Testis (tissue), 3 donors: ENCODE measurements around the gene KHNYN. TPM values are rescaled to one million over a fixed set of nuclear protein-coding genes. Genes with fewer than 3 reads are reported as not detected.

Experiments used
- DNase-seq: peaks from one replicate; pipeline ENCODE4 v3.0.0-alpha.2; 2019
- H3K27ac ChIP-seq, 2 donors: fragments of 200-600 bp; sonication (generic); one replicate each; pipeline ENCODE4 v1.5.1; 2019
- H3K27me3 ChIP-seq: fragments of 200-600 bp; sonication (generic); one replicate; pipeline ENCODE4 v1.5.1; 2019
- H3K36me3 ChIP-seq: fragments of 200-600 bp; sonication (generic); one replicate; pipeline ENCODE4 v1.5.1; 2017; ENCODE audit warnings: low read depth; ENCODE audit errors: missing control alignments
- H3K4me1 ChIP-seq: fragments of 200-600 bp; sonication (generic); one replicate; pipeline ENCODE4 v1.5.1; 2019
- H3K4me3 ChIP-seq, 2 donors: fragments of 200-600 bp; sonication (generic); one replicate each; pipeline ENCODE4 v1.5.1; 2017 to 2019
- H3K9me3 ChIP-seq: fragments of 200-600 bp; sonication (generic); one replicate; pipeline ENCODE4 v1.5.1; 2017
- POLR2A ChIP-seq: fragments of 450-650 bp; IDR thresholded peaks from one replicate; pipeline ENCODE4 v1.6.1; 2017; ENCODE audit warnings: antibody characterized with exemption, mild to moderate bottlenecking, moderate library complexity
- WGBS, 2 donors: methylation state at CpG; one replicate each; pipeline ENCODE4 v1.1.5; 2018; 5-methylcytosine and 5-hydroxymethylcytosine counted together
- intact Hi-C: fragments of 100-400 bp; cut with DNase I; formaldehyde crosslinking; loops from one replicate; pipeline ENCODE4 v1.15.1; 2023; ENCODE audit warnings: low total_unique reads
- polyA plus RNA-seq: library from polyadenylated mRNA; stranded (reverse); fragments of 350-450 nt; fragmentation: Illumina TruSeq; extraction: RNeasy Lipid Tissue Mini Kit (QIAGEN cat#74804); gene quantifications from one replicate; pipeline ENCODE4 v1.2.3, GENCODE V29; 2014; ENCODE audit warnings: low read depth, low replicate concordance; ENCODE audit not compliant: insufficient read depth
- total RNA-seq, 2 donors: library from RNA; depleted of rRNA; stranded (reverse); fragments of >200 nt; gene quantifications; one replicate each; pipeline ENCODE4 v1.2.3, GENCODE V29; 2016
- TF ChIP-seq, protein P1 (sequence below), 3 experiments: fragments of 450-650 bp in 2 of 3; fragments of 200-600 bp in 1 of 3; sonication (generic) in 1 of 3; IDR thresholded peaks; one replicate each; pipeline ENCODE4 v1.5.1; 2016 to 2019; ENCODE audit warnings: antibody characterized with exemption in 3 of 3, mild to moderate bottlenecking in 2 of 3, moderate library complexity in 1 of 3

KHNYN gene
- total and polyA plus RNA-seq, 3 donors from 2014 or later: 27.9 to 66.0 (median 52.0) TPM

DNA sequence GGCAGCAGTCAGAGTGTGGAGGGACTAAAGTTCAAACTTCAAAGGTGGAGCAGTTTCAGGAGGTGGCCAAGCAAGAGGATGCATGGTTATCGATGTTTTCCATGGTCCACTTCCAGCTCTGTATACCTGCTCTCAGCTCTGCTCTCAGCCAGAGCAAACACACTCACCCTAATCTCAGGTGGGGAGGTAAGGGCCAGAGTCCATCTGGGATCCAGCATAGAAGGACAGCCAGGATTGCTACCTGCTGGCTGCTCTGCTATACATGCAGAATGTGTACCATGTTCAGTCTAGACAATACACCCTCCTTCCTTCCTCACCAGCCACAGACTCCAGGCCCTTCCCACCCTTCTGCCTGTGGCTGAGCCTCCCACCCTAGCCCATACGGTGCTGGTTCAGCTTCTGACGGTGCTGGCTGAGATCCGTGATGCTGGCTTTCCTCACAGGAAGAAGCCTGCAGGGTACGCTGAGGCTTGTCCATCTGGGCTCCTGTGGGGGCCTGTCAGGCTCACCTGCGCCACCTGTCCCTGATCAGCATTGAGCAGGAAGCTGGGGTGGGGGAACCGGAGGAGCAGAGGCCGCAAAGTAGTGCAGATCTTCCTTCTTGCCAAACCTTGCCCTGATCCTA, 2.7 kb upstream of the KHNYN start:
- H3K9me3 ChIP-seq: no peaks in the 10 kb centered on the region
- no peaks in the 10 kb centered on the region for H3K27me3 ChIP-seq
- intact Hi-C loops: no loop called here
- 81 to 89% methylated on average over 8 of the region's 8 CpGs for WGBS, 2 donors
- H3K4me3 ChIP-seq: no peak overlapping the region
- no peak for TF ChIP-seq POLR2A
- TF ChIP-seq, protein P1, sequence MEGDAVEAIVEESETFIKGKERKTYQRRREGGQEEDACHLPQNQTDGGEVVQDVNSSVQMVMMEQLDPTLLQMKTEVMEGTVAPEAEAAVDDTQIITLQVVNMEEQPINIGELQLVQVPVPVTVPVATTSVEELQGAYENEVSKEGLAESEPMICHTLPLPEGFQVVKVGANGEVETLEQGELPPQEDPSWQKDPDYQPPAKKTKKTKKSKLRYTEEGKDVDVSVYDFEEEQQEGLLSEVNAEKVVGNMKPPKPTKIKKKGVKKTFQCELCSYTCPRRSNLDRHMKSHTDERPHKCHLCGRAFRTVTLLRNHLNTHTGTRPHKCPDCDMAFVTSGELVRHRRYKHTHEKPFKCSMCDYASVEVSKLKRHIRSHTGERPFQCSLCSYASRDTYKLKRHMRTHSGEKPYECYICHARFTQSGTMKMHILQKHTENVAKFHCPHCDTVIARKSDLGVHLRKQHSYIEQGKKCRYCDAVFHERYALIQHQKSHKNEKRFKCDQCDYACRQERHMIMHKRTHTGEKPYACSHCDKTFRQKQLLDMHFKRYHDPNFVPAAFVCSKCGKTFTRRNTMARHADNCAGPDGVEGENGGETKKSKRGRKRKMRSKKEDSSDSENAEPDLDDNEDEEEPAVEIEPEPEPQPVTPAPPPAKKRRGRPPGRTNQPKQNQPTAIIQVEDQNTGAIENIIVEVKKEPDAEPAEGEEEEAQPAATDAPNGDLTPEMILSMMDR (IDR thresholded peaks at IDR 0.05): no peak
- H3K4me1 ChIP-seq: peaks cover 24% of the 10 kb centered on the region
- H3K36me3 ChIP-seq: no peaks in the 10 kb centered on the region
- DNase-seq: no peak
- H3K27ac ChIP-seq: no peak overlapping the region

- no peak overlapping the region for H3K27ac ChIP-seq
- intact Hi-C loops: no loop called here
These were observed 1.9 kb upstream of the KHNYN start for GRCh38 chr14:24427537-24428508.

GRCh38 chr14:24428628-24429394, 943 bp upstream of the KHNYN start:
- Histone ChIP-seq H3K27me3 (no peaks in the 10 kb centered on the region), H3K36me3 (no peaks in the 10 kb centered on the region), H3K27ac (peak overlapping the region; percentile 92 to 98), H3K4me3 (peak overlapping the region in 1 of 2 donors; percentile 80), H3K9me3 (no peaks in the 10 kb centered on the region), H3K4me1 (peaks cover 29% of the 10 kb centered on the region)
- intact Hi-C loops: no loop called here
- TF ChIP-seq, protein P1 (IDR thresholded peaks at IDR 0.05): no peak
- no peak for TF ChIP-seq POLR2A
- no peak for DNase-seq
- WGBS, 2 donors: 47 to 66% methylated on average over 10 to 15 of the region's 18 CpGs

More at GRCh38 chr14:24427537-24428508, 1.9 kb upstream of the KHNYN start:
- Histone ChIP-seq H3K27me3 (no peaks in the 10 kb centered on the region), H3K36me3 (no peaks in the 10 kb centered on the region), H3K9me3 (no peaks in the 10 kb centered on the region), H3K4me1 (peaks cover 29% of the 10 kb centered on the region), H3K4me3 (no peak overlapping the region)
- 85 to 90% methylated on average over 15 to 18 of the region's 18 CpGs for WGBS, 2 donors
- TF ChIP-seq POLR2A: no peak
- TF ChIP-seq, protein P1 (IDR thresholded peaks at IDR 0.05): no peak
- no peak for DNase-seq

DNA sequence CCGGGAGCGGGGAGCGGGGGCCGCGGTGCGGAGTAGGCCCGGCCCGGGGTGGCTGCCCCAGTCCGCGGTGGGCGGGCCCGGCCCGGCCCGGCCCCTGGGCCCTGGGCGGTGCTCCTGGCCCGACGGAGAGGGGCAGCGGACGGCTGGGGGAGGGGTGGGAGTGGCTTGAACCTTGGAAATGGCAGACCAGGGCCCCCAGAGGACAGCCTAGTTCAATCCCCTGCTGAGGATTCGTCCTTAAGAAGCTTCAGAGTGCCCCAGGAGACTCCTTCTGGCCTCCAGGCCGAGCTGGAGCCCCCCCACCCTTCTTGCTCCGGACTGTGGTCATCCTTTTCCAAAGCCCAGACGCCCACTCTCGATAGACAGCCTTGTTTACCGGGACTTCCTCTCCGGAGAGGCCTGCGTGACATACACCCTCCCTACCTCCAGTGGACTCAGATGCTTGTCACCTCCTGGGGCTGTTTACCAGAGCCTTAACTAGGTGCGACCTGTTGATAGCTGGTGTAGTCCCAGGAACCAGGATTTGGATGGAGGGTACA, 458 bp downstream of the KHNYN start:
- intact Hi-C loops: loop anchor here (5.0 kb wide), 2 partner anchors 63 to 98 kb away; partner anchors contain the start of gene NFATC4
- H3K9me3 ChIP-seq: no peaks in the 10 kb centered on the region
- peaks cover 29% of the 10 kb centered on the region for H3K4me1 ChIP-seq
- no peaks in the 10 kb centered on the region for H3K36me3 ChIP-seq
- DNase-seq: peak; percentile 87
- no peaks in the 10 kb centered on the region for H3K27me3 ChIP-seq
- WGBS, 2 donors: 0 to 1% methylated on average over 8 to 20 of the region's 28 CpGs
- H3K27ac ChIP-seq: peak overlapping the region; percentile 92 to 98
- TF ChIP-seq, protein P1 (IDR thresholded peaks at IDR 0.05): no peak
- no peak for TF ChIP-seq POLR2A
- H3K4me3 ChIP-seq: peak overlapping the region; percentile 68 to 80
